ENCODE measurements around the gene FTO.

Gene FTO

DNA sequence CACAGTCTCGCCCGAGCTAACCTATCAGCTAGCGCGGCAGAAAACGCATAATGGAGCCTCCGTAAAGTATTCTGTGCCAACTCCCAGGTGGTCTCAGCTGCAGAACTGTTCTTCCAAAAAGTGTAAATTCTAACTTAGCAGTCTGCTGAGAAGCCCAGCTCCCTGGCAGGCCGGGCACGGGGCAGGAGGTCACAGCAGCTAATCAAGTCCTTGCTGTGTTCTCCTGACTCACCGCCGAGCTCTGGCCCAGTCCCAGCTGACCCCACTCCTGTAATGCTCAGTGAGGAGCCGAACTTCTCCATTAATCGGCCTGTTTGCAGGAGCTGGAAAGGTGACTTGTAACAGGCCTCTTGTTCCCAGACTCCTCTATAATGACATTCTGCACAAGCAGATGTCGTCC is 389.3 kb downstream of the FTO start:
- Histone ChIP-seq H3K4me2 (ENCODE audit: low read depth, low read length, poor library complexity, severe bottlenecking) (no peak overlapping the region), H3K4me3 (ENCODE audit: insufficient read depth, low read length, poor library complexity, severe bottlenecking) (no peak overlapping the region), H3F3A (ENCODE audit: insufficient read depth) (no peaks in the 10 kb centered on the region), H3K79me2 (ENCODE audit: insufficient read depth, low read length) (no peaks in the 10 kb centered on the region), H3K9ac (ENCODE audit: low read length) (no peak overlapping the region), H3K9me3 (ENCODE audit: insufficient read depth, low read length) (no peaks in the 10 kb centered on the region), H3K27me3 (ENCODE audit: low read length) (no peaks in the 10 kb centered on the region), H2AFZ (ENCODE audit: low read depth, low read length, severe bottlenecking) (no peak overlapping the region), H3K9me2 (replicated peaks; ENCODE audit: insufficient read depth, low read length) (no peaks in the 10 kb centered on the region), H3K27ac (ENCODE audit: low read depth, low read length) (no peak overlapping the region), H3K36me3 (ENCODE audit: low read length) (no peaks in the 10 kb centered on the region), H4K20me1 (ENCODE audit: low read depth, low read length) (no peaks in the 10 kb centered on the region)
- no peak for TF ChIP-seq EZH2phosphoT487 (conservative IDR thresholded peaks at IDR 0.05; ENCODE audit: low read length)
- TF ChIP-seq CTCF (IDR thresholded peaks at IDR 0.05; ENCODE audit: insufficient read depth, low read length, poor library complexity, severe bottlenecking): no peak

- Histone ChIP-seq H3K36me3 (ENCODE audit: low read length) (no peaks in the 10 kb centered on the region), H3K4me2 (ENCODE audit: low read depth, low read length, poor library complexity, severe bottlenecking) (no peak overlapping the region), H3K9ac (ENCODE audit: low read length) (no peak overlapping the region), H3F3A (ENCODE audit: insufficient read depth) (no peaks in the 10 kb centered on the region), H3K4me3 (ENCODE audit: insufficient read depth, low read length, poor library complexity, severe bottlenecking) (no peak overlapping the region), H4K20me1 (ENCODE audit: low read depth, low read length) (no peaks in the 10 kb centered on the region), H3K9me3 (ENCODE audit: insufficient read depth, low read length) (no peaks in the 10 kb centered on the region), H3K27me3 (ENCODE audit: low read length) (no peaks in the 10 kb centered on the region), H2AFZ (ENCODE audit: low read depth, low read length, severe bottlenecking) (no peak overlapping the region), H3K9me2 (replicated peaks; ENCODE audit: insufficient read depth, low read length) (no peaks in the 10 kb centered on the region), H3K27ac (ENCODE audit: low read depth, low read length) (no peak overlapping the region), H3K79me2 (ENCODE audit: insufficient read depth, low read length) (no peaks in the 10 kb centered on the region)
- TF ChIP-seq CTCF (IDR thresholded peaks at IDR 0.05; ENCODE audit: insufficient read depth, low read length, poor library complexity, severe bottlenecking) (no peak), EZH2phosphoT487 (conservative IDR thresholded peaks at IDR 0.05; ENCODE audit: low read length) (no peak)
Observed at GRCh38 chr16:54094641-54095040, 390.7 kb downstream of the FTO start.

DNA sequence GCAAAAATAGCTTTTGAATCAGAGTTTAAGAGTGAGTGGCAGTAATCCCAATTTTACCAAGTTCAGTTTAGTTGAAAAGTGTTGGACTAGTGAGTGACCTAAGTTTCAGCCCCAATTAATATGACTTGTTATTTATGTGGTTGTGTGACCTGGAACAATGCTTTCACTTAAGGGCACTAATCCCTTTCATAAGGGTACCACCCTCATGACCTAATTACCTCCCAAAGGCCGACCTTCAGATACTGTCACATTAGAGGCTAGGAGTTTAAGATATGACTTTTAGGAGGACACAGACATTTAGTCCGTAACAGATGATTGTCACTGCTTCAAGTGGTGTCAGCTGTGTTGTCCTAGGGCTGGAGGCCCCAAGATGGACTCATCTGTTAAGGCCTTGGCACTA is 392.7 kb downstream of the FTO start:
- H3K9me3 ChIP-seq (ENCODE audit: insufficient read depth, low read length): no peaks in the 10 kb centered on the region
- H3K79me2 ChIP-seq (ENCODE audit: insufficient read depth, low read length): no peaks in the 10 kb centered on the region
- no peak overlapping the region for H3K4me2 ChIP-seq (ENCODE audit: low read depth, low read length, poor library complexity, severe bottlenecking)
- H3K27ac ChIP-seq (ENCODE audit: low read depth, low read length): no peak overlapping the region
- H3K36me3 ChIP-seq (ENCODE audit: low read length): no peaks in the 10 kb centered on the region
- H3K27me3 ChIP-seq (ENCODE audit: low read length): no peaks in the 10 kb centered on the region
- no peak overlapping the region for H3K4me3 ChIP-seq (ENCODE audit: insufficient read depth, low read length, poor library complexity, severe bottlenecking)
- no peak overlapping the region for H2AFZ ChIP-seq (ENCODE audit: low read depth, low read length, severe bottlenecking)
- no peak overlapping the region for H3K9ac ChIP-seq (ENCODE audit: low read length)
- no peaks in the 10 kb centered on the region for H3K9me2 ChIP-seq (replicated peaks; ENCODE audit: insufficient read depth, low read length)
- no peak for TF ChIP-seq EZH2phosphoT487 (conservative IDR thresholded peaks at IDR 0.05; ENCODE audit: low read length)
- no peak for TF ChIP-seq CTCF (IDR thresholded peaks at IDR 0.05; ENCODE audit: insufficient read depth, low read length, poor library complexity, severe bottlenecking)
- H3F3A ChIP-seq (ENCODE audit: insufficient read depth): no peaks in the 10 kb centered on the region
- H4K20me1 ChIP-seq (ENCODE audit: low read depth, low read length): no peaks in the 10 kb centered on the region

- Histone ChIP-seq H3K4me3 (ENCODE audit: insufficient read depth, low read length, poor library complexity, severe bottlenecking) (no peak overlapping the region), H3K4me2 (ENCODE audit: low read depth, low read length, poor library complexity, severe bottlenecking) (no peak overlapping the region), H3K79me2 (ENCODE audit: insufficient read depth, low read length) (no peaks in the 10 kb centered on the region), H3K27me3 (ENCODE audit: low read length) (no peaks in the 10 kb centered on the region), H3K36me3 (ENCODE audit: low read length) (no peaks in the 10 kb centered on the region), H3F3A (ENCODE audit: insufficient read depth) (no peaks in the 10 kb centered on the region), H2AFZ (ENCODE audit: low read depth, low read length, severe bottlenecking) (no peak overlapping the region), H3K9me3 (ENCODE audit: insufficient read depth, low read length) (no peaks in the 10 kb centered on the region), H3K9ac (ENCODE audit: low read length) (no peak overlapping the region), H3K9me2 (replicated peaks; ENCODE audit: insufficient read depth, low read length) (no peaks in the 10 kb centered on the region), H4K20me1 (ENCODE audit: low read depth, low read length) (no peaks in the 10 kb centered on the region), H3K27ac (ENCODE audit: low read depth, low read length) (no peak overlapping the region)
- no peak for TF ChIP-seq EZH2phosphoT487 (conservative IDR thresholded peaks at IDR 0.05; ENCODE audit: low read length)
- TF ChIP-seq CTCF (IDR thresholded peaks at IDR 0.05; ENCODE audit: insufficient read depth, low read length, poor library complexity, severe bottlenecking): no peak
Observed at GRCh38 chr16:54097774-54098173, 393.8 kb downstream of the FTO start.
